Natural killer cell (primary cell): ENCODE measurements around the gene ASCC3. TPM values are rescaled to one million over a fixed set of nuclear protein-coding genes. Genes with fewer than 3 reads are reported as not detected.

ENCODE experiments used
- ATAC-seq, 3 donors: fragments of 150-1000 bp in 2 of 3; fragments of 200-7000 bp in 1 of 3; cut with Tn5 transposase; 1 replicate in 1 of 3; 2 replicates in 2 of 3; pipeline ENCODE4 v1.10.0; 2021; ENCODE audit warnings: mild to moderate bottlenecking in 2 of 3, moderate library complexity in 2 of 3
- DNase-seq, 2 donors: peaks; one replicate each; pipeline versions ENCODE4 v3.0.0 to v3.0.0-alpha.2; 2013 to 2021; ENCODE audit warnings: mixed read lengths in 1 of 2
- H3K27ac ChIP-seq: one replicate; pipeline ENCODE4 v1.5.1; 2013; ENCODE audit warnings: mild to moderate bottlenecking, low read length
- H3K27me3 ChIP-seq: one replicate; pipeline ENCODE4 v1.6.1; 2013; ENCODE audit warnings: low read length; ENCODE audit not compliant: control insufficient read depth, insufficient read depth
- H3K36me3 ChIP-seq: one replicate; pipeline ENCODE4 v1.6.1; 2013; ENCODE audit warnings: low read length; ENCODE audit not compliant: control insufficient read depth, insufficient read depth
- H3K4me1 ChIP-seq: one replicate; pipeline ENCODE4 v1.6.1; 2013; ENCODE audit warnings: low read length; ENCODE audit not compliant: control insufficient read depth, insufficient read depth
- H3K4me3 ChIP-seq: one replicate; pipeline ENCODE4 v1.5.1; 2013; ENCODE audit warnings: low read length
- H3K9me3 ChIP-seq: one replicate; pipeline ENCODE4 v1.6.1; 2013; ENCODE audit warnings: low read length; ENCODE audit not compliant: control insufficient read depth, insufficient read depth
- H3K27ac Mint-ChIP-seq, 2 donors: one replicate each; pipeline ENCODE4 v1.8.0; 2022; ENCODE audit warnings: mild to moderate bottlenecking in 2 of 2, mixed read lengths in 2 of 2, moderate library complexity in 1 of 2
- H3K27me3 Mint-ChIP-seq, 2 donors: one replicate each; pipeline ENCODE4 v1.8.0; 2022; ENCODE audit warnings: low read depth in 2 of 2, mixed read lengths in 2 of 2
- H3K36me3 Mint-ChIP-seq: one replicate; pipeline ENCODE4 v1.8.0; 2022; ENCODE audit warnings: mixed read lengths
- H3K4me1 Mint-ChIP-seq, 2 donors: one replicate each; pipeline ENCODE4 v1.8.0; 2022; ENCODE audit warnings: mixed read lengths in 2 of 2
- H3K4me3 Mint-ChIP-seq: one replicate; pipeline ENCODE4 v1.8.0; 2022; ENCODE audit warnings: mild to moderate bottlenecking, moderate library complexity, mixed read lengths
- H3K9me3 Mint-ChIP-seq, 2 donors: one replicate each; pipeline ENCODE4 v1.8.0; 2022; ENCODE audit warnings: mixed read lengths in 2 of 2
- CTCF ChIP-seq: fragments of 200-600 bp; IDR thresholded peaks from one replicate; pipeline ENCODE4 v1.8.0; 2022; ENCODE audit warnings: antibody characterized with exemption
- WGBS: methylation state at CpG from one replicate; pipeline ENCODE4 v1.1.7; 2013; ENCODE audit warnings: missing lambda C conversion rate; ENCODE audit not compliant: insufficient coverage; 5-methylcytosine and 5-hydroxymethylcytosine counted together
- intact Hi-C: fragments of 100-400 bp; cut with micrococcal nuclease; formaldehyde crosslinking; loops from one replicate; pipeline ENCODE4 v1.14.2; 2022
- total RNA-seq, 4 donors: library from RNA; stranded (reverse); fragments of 120-200 nt in 1 of 4; gene quantifications; one replicate each; pipeline versions ENCODE4 v1.2.3 to v1.2.4, GENCODE V29; 2013 to 2022

Gene ASCC3
- total RNA-seq, 3 donors from 2014 or later (not counting 1 experiment from before 2014, with no cell fraction given), result 42.3 to 50.0 (median 44.1) TPM

GRCh38 chr6:100806296-100806695 lies 74.8 kb downstream of the ASCC3 start:
- Histone ChIP-seq H3K36me3 (peaks cover 4% of the 10 kb centered on the region), H3K27me3 (no peaks in the 10 kb centered on the region), H3K4me1 (no peaks in the 10 kb centered on the region), H3K4me3 (no peak overlapping the region), H3K27ac (no peak overlapping the region), H3K9me3 (no peaks in the 10 kb centered on the region)
- intact Hi-C loops, result no loop called here
- Mint-ChIP-seq H3K36me3 (no peaks in the 10 kb centered on the region), H3K4me1 (peaks cover 6 to 32% of the 10 kb centered on the region in 2 donors), H3K4me3 (no peak overlapping the region), H3K27ac (no peak overlapping the region), H3K27me3 (no peaks in the 10 kb centered on the region), H3K9me3 (no peaks in the 10 kb centered on the region)
- DNase-seq (no peak), ATAC-seq (no peak)
- no CpG with 5 or more reads among the region's 4 CpGs for WGBS
- no peak for TF ChIP-seq CTCF

- Mint-ChIP-seq H3K27ac (no peak overlapping the region), H3K9me3 (no peaks in the 10 kb centered on the region), H3K27me3 (no peaks in the 10 kb centered on the region), H3K36me3 (peaks cover 7% of the 10 kb centered on the region), H3K4me3 (no peak overlapping the region), H3K4me1 (peaks cover 0 to 21% of the 10 kb centered on the region in 2 donors)
- Histone ChIP-seq H3K27me3 (no peaks in the 10 kb centered on the region), H3K4me3 (no peak overlapping the region), H3K36me3 (peaks cover 4% of the 10 kb centered on the region), H3K9me3 (no peaks in the 10 kb centered on the region), H3K4me1 (no peaks in the 10 kb centered on the region), H3K27ac (no peak overlapping the region)
- DNase-seq (no peak), ATAC-seq (no peak)
- TF ChIP-seq CTCF, result no peak
- WGBS, result no CpG with 5 or more reads among the region's 4 CpGs
- intact Hi-C loops, result no loop called here
These were observed 77.7 kb downstream of the ASCC3 start for GRCh38 chr6:100803264-100804045.

GRCh38 chr6:100801036-100801435 lies 80.1 kb downstream of the ASCC3 start:
- Histone ChIP-seq H3K4me3 (no peak overlapping the region), H3K4me1 (no peaks in the 10 kb centered on the region), H3K9me3 (no peaks in the 10 kb centered on the region), H3K27ac (no peak overlapping the region), H3K27me3 (no peaks in the 10 kb centered on the region), H3K36me3 (peaks cover 6% of the 10 kb centered on the region)
- H3K4me1 Mint-ChIP-seq, result peaks cover 0 to 16% of the 10 kb centered on the region in 2 donors
- no peak overlapping the region for H3K27ac Mint-ChIP-seq
- DNase-seq (no peak), ATAC-seq (no peak)
- 100% methylated on average over 1 of the region's 1 CpG for WGBS
- no peak for TF ChIP-seq CTCF
- no peaks in the 10 kb centered on the region for H3K9me3 Mint-ChIP-seq
- H3K36me3 Mint-ChIP-seq, result peaks cover 9% of the 10 kb centered on the region
- intact Hi-C loops, result no loop called here
- H3K27me3 Mint-ChIP-seq, result no peaks in the 10 kb centered on the region
- no peak overlapping the region for H3K4me3 Mint-ChIP-seq
